Activated CD4-positive, alpha-beta T cell treated with anti-CD3 and anti-CD28 coated beads for 48 hours (primary cell): ENCODE results near the gene NRDE2.
A peak's percentile ranks its signal among the peaks of the same experiment; 100 is the strongest.
"Not testable (repeated sequence)": the region's sequence is repeated elsewhere in the genome, so short reads cannot be mapped to it uniquely, and the experiment has no call there.

ENCODE experiments used
- DNase-seq: peaks from one replicate; pipeline ENCODE4 v3.0.0-alpha.2; 2020

Gene NRDE2

DNA sequence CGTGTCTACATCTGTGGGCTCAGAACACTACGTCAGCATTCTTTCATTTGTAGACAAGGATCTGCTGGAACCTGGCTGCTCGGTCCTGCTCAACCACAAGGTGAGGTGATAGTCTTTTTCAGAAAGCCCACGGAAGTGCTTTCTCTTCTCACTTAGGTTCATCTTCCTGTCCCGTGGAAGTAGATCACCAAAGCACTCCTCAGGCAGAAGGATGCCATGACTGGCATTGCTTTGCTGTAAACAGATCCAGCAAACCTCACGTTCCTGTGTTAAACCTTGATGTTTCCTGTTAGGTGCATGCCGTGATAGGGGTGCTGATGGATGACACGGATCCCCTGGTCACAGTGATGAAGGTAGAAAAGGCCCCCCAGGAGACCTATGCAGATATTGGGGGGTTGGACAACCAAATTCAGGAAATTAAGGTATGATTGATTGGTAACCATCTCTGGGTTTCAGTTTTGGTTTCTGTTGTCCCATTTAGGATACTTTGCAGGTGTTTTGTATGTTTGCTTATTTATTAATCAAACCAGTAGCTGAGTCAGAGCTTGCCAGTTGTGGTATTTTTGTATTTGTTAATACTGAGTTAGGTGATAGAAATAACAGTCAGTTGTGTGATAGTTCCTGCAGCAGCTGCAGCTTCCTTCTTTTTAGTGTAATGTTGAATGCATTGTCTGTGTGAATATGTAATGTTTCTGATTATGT, 67.8 kb downstream of the NRDE2 start:
- DNase-seq: no peak

- peak; percentile 92 for DNase-seq
Measured at GRCh38 chr14:90256354-90257131, 75.2 kb downstream of the NRDE2 start, which contains the start of gene PSMC1. TSS of gene PSMC1 (plus strand) at chr14:90256553. CDS start at chr14:90256598, 45 bp downstream.

DNA sequence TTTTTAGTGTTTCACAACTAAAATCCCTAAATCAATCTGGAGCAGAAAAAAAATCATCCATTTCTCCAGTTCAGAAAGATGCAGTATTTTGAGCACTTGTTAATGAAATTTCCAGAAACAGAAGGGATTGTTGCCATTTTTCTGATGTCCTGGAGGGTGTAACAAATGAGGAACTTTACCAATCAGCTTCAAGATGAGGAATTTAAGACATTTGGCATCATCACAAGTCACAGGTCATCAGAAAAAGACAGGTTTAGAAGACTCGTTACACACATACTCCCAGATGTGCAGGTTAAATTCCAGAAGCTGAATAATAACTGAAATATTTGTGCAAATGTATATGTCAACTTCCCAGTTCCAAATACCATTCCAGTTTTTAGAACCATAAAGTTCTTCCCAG, 75.9 kb downstream of the NRDE2 start:
- DNase-seq: no peak

- no peak for DNase-seq
Measured at GRCh38 chr14:90253826-90254225, 77.9 kb downstream of the NRDE2 start.

DNA sequence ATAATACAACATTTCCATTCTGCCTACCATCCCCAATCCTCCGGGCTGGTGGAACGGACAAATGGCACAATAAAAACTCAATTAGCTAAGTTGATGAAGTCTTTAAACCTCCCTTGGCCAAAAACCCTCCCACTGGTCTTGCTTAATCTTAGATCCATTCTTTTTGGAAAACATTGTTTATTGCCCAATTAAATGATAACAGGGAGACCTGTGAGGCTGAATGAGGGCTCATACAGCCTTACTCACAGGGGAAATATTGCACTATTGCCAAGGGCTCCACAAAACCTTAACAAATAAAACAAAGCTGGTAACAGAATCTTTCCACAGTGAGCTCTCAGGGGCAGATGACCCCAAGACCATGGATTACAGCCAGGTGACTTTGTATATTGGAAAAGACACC, 83.1 kb downstream of the NRDE2 start:
- DNase-seq: no peak

GRCh38 chr14:90247441-90247840, 84.3 kb downstream of the NRDE2 start:
- not testable (repeated sequence) for DNase-seq

- DNase-seq: no peak
Measured at GRCh38 chr14:90246936-90247335, 84.8 kb downstream of the NRDE2 start.

- DNase-seq: no peak
Measured at GRCh38 chr14:90242444-90242843, 89.3 kb downstream of the NRDE2 start.

GRCh38 chr14:90239139-90239538, 92.6 kb downstream of the NRDE2 start:
- peak; percentile 9 for DNase-seq

DNA sequence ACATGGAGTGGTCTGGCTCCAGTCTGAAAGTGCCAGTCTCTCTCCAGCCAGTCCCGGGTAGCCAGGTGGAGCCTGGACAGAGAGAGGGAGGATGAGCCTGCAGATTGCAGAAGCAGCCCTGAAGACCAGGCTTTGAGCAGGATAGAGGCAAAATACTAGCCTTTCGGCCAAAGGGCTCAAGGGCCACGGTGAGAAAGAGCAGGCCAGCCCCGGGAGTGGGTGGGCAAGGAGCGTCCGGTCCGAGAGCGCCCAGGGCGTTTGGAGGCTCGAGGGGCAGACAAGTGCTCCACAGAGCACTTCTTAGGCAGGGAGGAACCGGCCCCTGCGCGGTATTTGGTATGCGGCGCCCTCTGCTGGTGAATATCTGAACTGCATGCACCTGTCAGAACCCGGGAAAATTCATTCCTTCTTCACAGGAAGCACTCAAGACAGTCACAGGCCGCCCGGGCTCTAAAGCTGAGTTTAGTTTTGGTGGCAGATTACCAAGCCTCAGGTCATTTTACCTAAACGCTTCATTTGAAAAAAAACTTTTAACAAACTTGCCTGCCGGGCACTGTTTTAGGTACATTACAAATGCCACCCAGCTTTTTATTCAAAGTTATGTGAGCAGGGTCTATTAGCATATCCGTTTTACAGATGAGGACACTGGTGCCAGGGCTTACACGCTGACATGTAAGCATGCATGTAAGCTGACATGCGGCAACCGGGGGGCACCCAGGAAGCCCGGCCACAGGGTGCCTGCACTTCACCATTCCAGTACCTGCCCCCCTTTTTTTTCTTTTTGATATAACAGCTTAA, 96.4 kb downstream of the NRDE2 start:
- DNase-seq: peak; percentile 79

DNA sequence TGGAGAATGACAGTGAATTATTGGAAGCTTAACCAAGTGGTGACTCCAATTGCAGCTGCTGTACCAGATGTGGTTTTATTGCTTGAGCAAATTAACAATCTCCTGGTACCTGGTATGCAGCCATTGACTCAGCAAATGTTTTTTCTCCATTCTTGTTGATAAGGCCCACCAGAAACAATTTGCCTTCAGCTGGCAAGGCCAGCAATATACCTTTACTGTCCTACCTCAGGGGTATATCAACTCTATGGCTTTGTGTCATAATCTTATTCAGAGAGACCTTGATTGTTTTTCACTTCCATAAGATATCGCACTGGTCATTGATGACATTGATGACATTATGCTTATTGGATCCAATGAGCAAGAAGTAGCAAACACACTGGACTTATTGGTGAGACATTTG, 101.8 kb downstream of the NRDE2 start:
- not testable (repeated sequence) for DNase-seq

- no peak for DNase-seq
Measured at GRCh38 chr14:90228478-90228877, 103.3 kb downstream of the NRDE2 start.
